Left lung (tissue), 10 donors: ENCODE data around the gene USP40. TPM values are rescaled to one million over a fixed set of nuclear protein-coding genes. Genes with fewer than 3 reads are reported as not detected.

Experiments used
- ATAC-seq: fragments of 200-7000 bp; cut with Tn5 transposase; one replicate; pipeline ENCODE4 v1.9.1; 2020; ENCODE audit warnings: moderate library complexity
- DNase-seq, 4 donors: peaks; one replicate each; pipeline ENCODE4 v3.0.0-alpha.2; 2013 to 2020
- H3K27ac ChIP-seq, 2 donors: fragments of 200-600 bp; sonication (generic) in 1 of 2; one replicate each; pipeline versions ENCODE4 v1.5.0 to v1.8.0; 2020 to 2021
- H3K27me3 ChIP-seq, 2 donors: fragments of 200-600 bp; sonication (generic) in 1 of 2; one replicate each; pipeline versions ENCODE4 v1.5.0 to v1.8.0; 2020 to 2021
- H3K36me3 ChIP-seq, 2 donors: fragments of 200-600 bp; sonication (generic) in 1 of 2; one replicate each; pipeline versions ENCODE4 v1.5.0 to v1.8.0; 2020 to 2021
- H3K4me1 ChIP-seq, 2 donors: fragments of 200-600 bp; one replicate each; pipeline ENCODE4 v1.8.0; 2021
- H3K4me3 ChIP-seq, 2 donors: fragments of 200-600 bp; sonication (generic) in 1 of 2; one replicate each; pipeline versions ENCODE4 v1.5.0 to v1.8.0; 2020 to 2021; ENCODE audit warnings: mild to moderate bottlenecking in 1 of 2
- H3K9me3 ChIP-seq, 2 donors: fragments of 200-600 bp; sonication (generic) in 1 of 2; one replicate each; pipeline versions ENCODE4 v1.5.0 to v1.8.0; 2020 to 2021
- intact Hi-C, 2 donors: fragments of 100-400 bp; cut with DNase I; formaldehyde crosslinking; loops; one replicate each; pipeline versions ENCODE4 v1.11.2 to v1.14.2; 2022
- polyA plus RNA-seq, 6 donors: library from polyadenylated mRNA; unstranded; fragments of 120-200 nt; gene quantifications; one replicate each; pipeline ENCODE4 v1.2.1, GENCODE V29; 2013; ENCODE audit not compliant: insufficient read length in 6 of 6
- total RNA-seq, 2 donors: library from RNA; stranded (reverse); fragmentation: NEBNext Ultra II Directional; extraction: Animal tissue kit (Norgen Biotek cat#: 25700); gene quantifications; one replicate each; pipeline ENCODE4 v1.2.1, GENCODE V29; 2021
- TF ChIP-seq, protein P1 (sequence below), 2 donors: fragments of 200-600 bp; sonication (generic) in 1 of 2; IDR thresholded peaks; one replicate each; pipeline versions ENCODE4 v1.5.0 to v1.8.0; 2021; ENCODE audit warnings: antibody characterized with exemption in 2 of 2
- donor health status: DM: no; HTN: yes; CAD: no.
- donor health status: DM: no; HTN: no; CAD: no.

USP40 gene
- total and polyA plus RNA-seq, 8 donors = 40.0 to 60.5 (median 46.0) TPM

DNA sequence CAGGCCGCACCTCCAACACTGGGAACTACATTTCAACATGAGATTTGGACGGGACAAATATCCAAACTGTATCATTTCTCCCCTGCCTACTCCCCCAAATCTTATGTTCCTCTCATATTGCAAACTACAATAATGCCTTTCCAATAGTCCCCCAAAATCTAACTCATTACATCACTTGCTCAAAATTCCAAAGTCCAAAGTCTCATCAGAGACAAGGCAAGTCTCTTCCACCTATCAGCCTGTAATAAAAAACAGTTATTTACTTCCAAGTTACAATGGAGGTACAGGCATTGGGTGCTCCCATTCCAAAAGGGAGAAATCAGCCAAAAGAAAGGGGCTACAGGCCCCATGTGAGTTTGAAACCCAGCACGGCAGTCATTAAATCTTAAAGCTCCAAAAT is 38.2 kb upstream of the USP40 start:
- Histone ChIP-seq H3K27ac (no peak overlapping the region), H3K36me3 (no peaks in the 10 kb centered on the region), H3K27me3 (peaks cover 0 to 4% of the 10 kb centered on the region in 2 donors), H3K9me3 (no peaks in the 10 kb centered on the region), H3K4me3 (no peak overlapping the region), H3K4me1 (no peaks in the 10 kb centered on the region)
- DNase-seq = no peak
- no peak for ATAC-seq
- intact Hi-C loops = no loop called here
- TF ChIP-seq, protein P1, sequence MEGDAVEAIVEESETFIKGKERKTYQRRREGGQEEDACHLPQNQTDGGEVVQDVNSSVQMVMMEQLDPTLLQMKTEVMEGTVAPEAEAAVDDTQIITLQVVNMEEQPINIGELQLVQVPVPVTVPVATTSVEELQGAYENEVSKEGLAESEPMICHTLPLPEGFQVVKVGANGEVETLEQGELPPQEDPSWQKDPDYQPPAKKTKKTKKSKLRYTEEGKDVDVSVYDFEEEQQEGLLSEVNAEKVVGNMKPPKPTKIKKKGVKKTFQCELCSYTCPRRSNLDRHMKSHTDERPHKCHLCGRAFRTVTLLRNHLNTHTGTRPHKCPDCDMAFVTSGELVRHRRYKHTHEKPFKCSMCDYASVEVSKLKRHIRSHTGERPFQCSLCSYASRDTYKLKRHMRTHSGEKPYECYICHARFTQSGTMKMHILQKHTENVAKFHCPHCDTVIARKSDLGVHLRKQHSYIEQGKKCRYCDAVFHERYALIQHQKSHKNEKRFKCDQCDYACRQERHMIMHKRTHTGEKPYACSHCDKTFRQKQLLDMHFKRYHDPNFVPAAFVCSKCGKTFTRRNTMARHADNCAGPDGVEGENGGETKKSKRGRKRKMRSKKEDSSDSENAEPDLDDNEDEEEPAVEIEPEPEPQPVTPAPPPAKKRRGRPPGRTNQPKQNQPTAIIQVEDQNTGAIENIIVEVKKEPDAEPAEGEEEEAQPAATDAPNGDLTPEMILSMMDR (IDR thresholded peaks at IDR 0.05) = no peak

DNA sequence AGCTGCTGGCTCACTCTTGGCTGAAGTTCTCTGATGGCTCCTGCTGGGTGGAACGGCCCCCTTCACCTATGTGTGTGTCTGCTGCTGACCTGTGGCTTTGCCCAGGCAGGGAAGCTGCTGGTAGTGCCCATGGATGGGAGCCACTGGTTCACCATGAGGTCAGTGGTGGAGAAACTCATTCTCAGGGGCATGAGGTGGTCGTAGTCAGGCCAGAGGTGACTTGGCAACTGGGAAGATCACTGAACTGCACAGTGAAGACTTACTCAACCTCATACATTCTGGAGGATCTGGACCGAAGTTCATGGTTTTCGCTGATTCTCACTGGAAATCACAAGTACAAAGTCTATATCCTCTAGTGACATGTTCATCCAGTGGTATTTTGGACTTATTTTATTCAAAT is 36.9 kb upstream of the USP40 start:
- TF ChIP-seq, protein P1 (IDR thresholded peaks at IDR 0.05) = no peak
- Histone ChIP-seq H3K27me3 (peaks cover 0 to 4% of the 10 kb centered on the region in 2 donors), H3K27ac (no peak overlapping the region), H3K4me3 (no peak overlapping the region), H3K4me1 (no peaks in the 10 kb centered on the region), H3K36me3 (no peaks in the 10 kb centered on the region), H3K9me3 (no peaks in the 10 kb centered on the region)
- ATAC-seq = no peak
- no peak for DNase-seq
- intact Hi-C loops = no loop called here

DNA sequence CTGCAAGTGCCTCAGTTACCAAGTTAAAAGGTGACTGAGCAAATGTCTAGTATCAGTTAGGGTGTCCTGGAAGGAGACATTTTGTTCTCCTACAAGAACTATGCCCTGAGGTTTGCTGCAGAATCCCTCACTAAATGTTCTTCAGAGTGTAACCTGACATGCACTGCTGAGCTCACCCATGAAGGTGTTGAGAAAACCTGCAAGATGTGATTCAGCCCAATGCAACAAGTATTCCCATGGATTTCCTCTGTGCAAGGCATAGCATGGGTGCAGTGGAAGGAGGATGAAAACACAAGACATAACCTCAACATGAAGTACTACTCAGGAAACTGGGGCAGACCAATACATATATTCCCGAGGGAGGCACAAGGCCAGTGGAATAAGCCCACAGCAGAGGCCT is 35.5 kb upstream of the USP40 start:
- no peak for ATAC-seq
- no peaks in the 10 kb centered on the region for H3K36me3 ChIP-seq
- peaks cover 0 to 4% of the 10 kb centered on the region in 2 donors for H3K27me3 ChIP-seq
- H3K27ac ChIP-seq = no peak overlapping the region
- intact Hi-C loops = no loop called here
- H3K4me1 ChIP-seq = no peaks in the 10 kb centered on the region
- TF ChIP-seq, protein P1 (IDR thresholded peaks at IDR 0.05) = no peak
- no peak overlapping the region for H3K4me3 ChIP-seq
- no peaks in the 10 kb centered on the region for H3K9me3 ChIP-seq
- DNase-seq = no peak

DNA sequence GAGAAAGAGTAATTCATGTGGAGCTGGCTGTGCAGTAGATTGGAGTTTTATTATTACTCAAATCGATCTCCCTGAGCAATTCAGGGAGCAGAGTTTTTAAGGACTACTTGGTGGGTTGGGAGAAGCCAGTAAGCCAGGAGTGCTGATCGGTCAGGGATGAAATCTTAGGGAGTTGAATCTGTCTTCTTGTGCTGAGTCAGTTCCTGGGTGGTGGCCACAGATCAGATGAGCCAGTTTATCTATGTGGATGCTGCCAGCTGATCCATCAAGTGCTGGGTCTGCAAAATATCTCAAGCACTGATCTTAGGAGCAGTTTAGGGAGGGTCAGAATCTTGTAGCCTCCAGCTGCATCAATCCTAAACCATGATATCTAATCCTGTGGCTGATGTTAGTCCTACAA is 33.8 kb upstream of the USP40 start:
- TF ChIP-seq, protein P1 (IDR thresholded peaks at IDR 0.05) = no peak
- intact Hi-C loops = no loop called here
- H3K9me3 ChIP-seq = no peaks in the 10 kb centered on the region
- DNase-seq (no peak), ATAC-seq (no peak)
- no peaks in the 10 kb centered on the region for H3K36me3 ChIP-seq
- H3K27me3 ChIP-seq = peaks cover 0 to 4% of the 10 kb centered on the region in 2 donors
- H3K27ac ChIP-seq = no peak overlapping the region
- H3K4me3 ChIP-seq = no peak overlapping the region
- H3K4me1 ChIP-seq = no peaks in the 10 kb centered on the region

DNA sequence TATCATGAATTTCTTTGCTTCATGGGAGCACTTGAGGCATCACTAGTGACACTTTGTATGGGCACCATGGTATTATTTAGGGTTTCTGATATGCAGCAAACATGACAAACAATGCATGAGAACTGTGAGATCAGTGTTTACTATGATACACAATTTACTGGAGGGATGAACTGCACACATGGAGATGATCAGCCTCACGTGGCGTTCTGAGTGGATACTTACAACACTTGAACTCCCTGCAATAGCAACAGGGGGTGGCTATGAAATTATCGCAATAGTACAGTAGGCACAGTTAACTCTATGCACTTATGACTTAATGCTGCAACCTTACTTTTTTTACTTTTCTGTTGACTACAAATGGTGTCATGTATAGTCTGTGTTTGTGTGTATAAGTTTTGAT is 32.4 kb upstream of the USP40 start:
- intact Hi-C loops = no loop called here
- Histone ChIP-seq H3K27ac (no peak overlapping the region), H3K9me3 (no peaks in the 10 kb centered on the region), H3K27me3 (peaks cover 0 to 4% of the 10 kb centered on the region in 2 donors), H3K4me1 (no peaks in the 10 kb centered on the region), H3K4me3 (no peak overlapping the region), H3K36me3 (no peaks in the 10 kb centered on the region)
- TF ChIP-seq, protein P1 (IDR thresholded peaks at IDR 0.05) = no peak
- DNase-seq (no peak), ATAC-seq (no peak)
